Measurements from ENCODE around the gene NCAPG2. TPM values are rescaled to one million over a fixed set of nuclear protein-coding genes. Genes with fewer than 3 reads are reported as not detected.

Gene NCAPG2
- total RNA-seq, 2 experiments from 2014 or later = 61.8 to 111 TPM

DNA sequence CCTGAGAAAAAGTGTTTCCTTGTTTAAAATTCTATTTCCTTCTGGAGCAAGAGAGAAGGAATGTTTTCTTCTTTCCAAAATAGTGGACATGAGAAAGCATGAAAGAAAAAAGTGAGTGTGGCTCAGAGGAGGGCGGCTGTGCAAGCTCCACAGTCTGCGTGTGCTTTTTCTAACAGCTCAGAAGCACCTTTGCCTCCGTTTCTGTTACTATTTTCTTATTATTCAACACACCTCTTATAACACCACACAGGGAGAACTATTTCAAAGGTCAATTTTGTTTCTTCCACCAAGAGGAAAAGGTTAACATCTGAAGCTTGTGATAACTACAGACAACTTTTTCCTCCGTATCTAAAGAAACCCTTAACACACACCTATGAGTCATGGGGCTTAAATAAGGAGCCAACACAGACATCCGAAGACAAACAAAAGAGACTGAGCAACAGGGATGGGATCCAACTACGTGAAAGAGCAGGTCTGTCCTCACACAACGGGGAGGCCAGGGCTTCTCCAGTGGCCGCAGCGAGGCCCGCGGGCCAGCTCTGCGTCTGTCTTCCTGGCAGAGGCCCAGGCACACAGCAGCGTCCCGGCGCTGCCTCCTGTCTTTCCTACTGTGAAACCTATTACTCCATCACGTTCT lies 36.2 kb upstream of the NCAPG2 start:
- Histone ChIP-seq H3K4me1 (ENCODE audit: insufficient read depth, low read length, poor library complexity, severe bottlenecking) (no peaks in the 10 kb centered on the region), H4K20me1 (ENCODE audit: insufficient read depth, low read length) (no peaks in the 10 kb centered on the region), H2AFZ (ENCODE audit: low read length) (no peak overlapping the region), H3K4me3 (ENCODE audit: low read depth, low read length, poor library complexity, severe bottlenecking) (no peak overlapping the region), H3K9me3 (ENCODE audit: low read length) (no peaks in the 10 kb centered on the region), H3K4me2 (ENCODE audit: low read length) (no peak overlapping the region), H3K79me2 (ENCODE audit: insufficient read depth, low read depth, low read length) (no peaks in the 10 kb centered on the region), H3K27ac (ENCODE audit: low read depth, low read length, poor library complexity, severe bottlenecking) (no peak overlapping the region), H3K9me2 (ENCODE audit: insufficient read depth, low read length) (no peaks in the 10 kb centered on the region), H3K36me3 (ENCODE audit: insufficient read depth, low read length) (peaks cover 17% of the 10 kb centered on the region)
- ChIA-PET CTCF (ENCODE audit: unreplicated experiment) (no interaction called here), POLR2A (interaction anchor here (1.2 kb wide), 1 partner anchor 8 kb away, joined by 3 read pairs; no protein-coding TSS in a partner anchor)
- DNase-seq (ENCODE audit: low spot score) = no peak
- BruUV-seq (replicated peaks) = no TSS peak
- intact Hi-C loops (cut with micrococcal nuclease; ENCODE audit: unreplicated experiment) = no loop called here
- TF ChIP-seq EZH2phosphoT487 (IDR thresholded peaks at IDR 0.05; ENCODE audit: borderline replicate concordance, low read depth, low read length) = no peak
- no peak for TF ChIP-seq CTCF (conservative IDR thresholded peaks at IDR 0.05; ENCODE audit: low read length)

- ChIA-PET POLR2A (no interaction called here), CTCF (ENCODE audit: unreplicated experiment) (no interaction called here)
- no peak for TF ChIP-seq EZH2phosphoT487 (IDR thresholded peaks at IDR 0.05; ENCODE audit: borderline replicate concordance, low read depth, low read length)
- no peak for TF ChIP-seq CTCF (conservative IDR thresholded peaks at IDR 0.05; ENCODE audit: low read length)
- H2AFZ ChIP-seq (ENCODE audit: low read length) = no peak overlapping the region
- H4K20me1 ChIP-seq (ENCODE audit: insufficient read depth, low read length) = no peaks in the 10 kb centered on the region
- H3K36me3 ChIP-seq (ENCODE audit: insufficient read depth, low read length) = peaks cover 17% of the 10 kb centered on the region
- DNase-seq (ENCODE audit: low spot score) = no peak
- intact Hi-C loops (cut with micrococcal nuclease; ENCODE audit: unreplicated experiment) = no loop called here
- no peaks in the 10 kb centered on the region for H3K9me2 ChIP-seq (ENCODE audit: insufficient read depth, low read length)
- H3K27ac ChIP-seq (ENCODE audit: low read depth, low read length, poor library complexity, severe bottlenecking) = no peak overlapping the region
- no peaks in the 10 kb centered on the region for H3K79me2 ChIP-seq (ENCODE audit: insufficient read depth, low read depth, low read length)
- no peaks in the 10 kb centered on the region for H3K4me1 ChIP-seq (ENCODE audit: insufficient read depth, low read length, poor library complexity, severe bottlenecking)
- no peaks in the 10 kb centered on the region for H3K9me3 ChIP-seq (ENCODE audit: low read length)
- no peak overlapping the region for H3K4me3 ChIP-seq (ENCODE audit: low read depth, low read length, poor library complexity, severe bottlenecking)
- no TSS peak for BruUV-seq (replicated peaks)
- no peak overlapping the region for H3K4me2 ChIP-seq (ENCODE audit: low read length)
Observed at GRCh38 chr7:158740013-158740656, 35.5 kb upstream of the NCAPG2 start.

GRCh38 chr7:158738841-158739240 lies 34.2 kb upstream of the NCAPG2 start:
- no peaks in the 10 kb centered on the region for H3K9me3 ChIP-seq (ENCODE audit: low read length)
- TF ChIP-seq EZH2phosphoT487 (IDR thresholded peaks at IDR 0.05; ENCODE audit: borderline replicate concordance, low read depth, low read length) = no peak
- TF ChIP-seq CTCF (conservative IDR thresholded peaks at IDR 0.05; ENCODE audit: low read length) = no peak
- ChIA-PET CTCF (ENCODE audit: unreplicated experiment) (no interaction called here), POLR2A (no interaction called here)
- peaks cover 17% of the 10 kb centered on the region for H3K36me3 ChIP-seq (ENCODE audit: insufficient read depth, low read length)
- no peaks in the 10 kb centered on the region for H3K9me2 ChIP-seq (ENCODE audit: insufficient read depth, low read length)
- no peaks in the 10 kb centered on the region for H3K4me1 ChIP-seq (ENCODE audit: insufficient read depth, low read length, poor library complexity, severe bottlenecking)
- BruUV-seq (replicated peaks) = no TSS peak
- no peak overlapping the region for H3K27ac ChIP-seq (ENCODE audit: low read depth, low read length, poor library complexity, severe bottlenecking)
- H4K20me1 ChIP-seq (ENCODE audit: insufficient read depth, low read length) = no peaks in the 10 kb centered on the region
- H3K4me2 ChIP-seq (ENCODE audit: low read length) = no peak overlapping the region
- no peak overlapping the region for H3K4me3 ChIP-seq (ENCODE audit: low read depth, low read length, poor library complexity, severe bottlenecking)
- intact Hi-C loops (cut with micrococcal nuclease; ENCODE audit: unreplicated experiment) = no loop called here
- H3K79me2 ChIP-seq (ENCODE audit: insufficient read depth, low read depth, low read length) = no peaks in the 10 kb centered on the region
- no peak overlapping the region for H2AFZ ChIP-seq (ENCODE audit: low read length)
- no peak for DNase-seq (ENCODE audit: low spot score)
